Esophagus muscularis mucosa (tissue), 4 donors: Measurements from ENCODE around the gene ZNF813.
"Not testable (repeated sequence)": the region's sequence is repeated elsewhere in the genome, so short reads cannot be mapped to it uniquely, and the experiment has no call there.

ENCODE experiments used
- EP300 ChIP-seq: sonication (generic); formaldehyde crosslinking; IDR thresholded peaks from one replicate; pipeline ENCODE4 v1.6.1; 2017; ENCODE audit warnings: antibody characterized with exemption
- POLR2A ChIP-seq: fragments of 450-650 bp; IDR thresholded peaks from one replicate; pipeline ENCODE4 v1.6.1; 2017; ENCODE audit warnings: antibody characterized with exemption, moderate library complexity, mild to moderate bottlenecking, low read depth
- TF ChIP-seq, protein P1 (sequence below), 3 experiments: fragments of 200-600 bp in 2 of 3; fragments of 450-650 bp in 1 of 3; sonication (generic) in 2 of 3; IDR thresholded peaks; one replicate each; pipeline ENCODE4 v1.5.1; 2017 to 2019; ENCODE audit warnings: antibody characterized with exemption in 3 of 3, mild to moderate bottlenecking in 2 of 3, moderate library complexity in 1 of 3

DNA sequence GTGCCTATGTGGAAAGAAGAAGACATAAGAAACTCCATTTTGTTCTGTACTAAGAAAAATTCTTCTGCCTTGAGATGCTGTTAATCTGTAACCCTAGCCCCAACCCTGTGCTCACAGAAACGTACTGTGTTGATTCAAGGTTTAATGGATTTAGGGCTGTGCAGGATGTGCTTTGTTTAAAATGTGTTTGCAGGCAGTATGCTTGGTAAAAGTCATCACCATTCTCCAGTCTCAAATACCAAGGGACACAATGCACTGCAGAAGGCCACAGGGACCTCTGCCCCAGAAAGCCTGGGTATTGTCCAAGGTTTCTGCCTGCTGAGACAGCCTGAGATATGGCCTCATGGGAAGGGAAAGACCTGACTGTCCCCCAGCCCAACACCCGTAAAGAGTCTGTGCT lies 23.7 kb upstream of the ZNF813 start:
- TF ChIP-seq, protein P1, sequence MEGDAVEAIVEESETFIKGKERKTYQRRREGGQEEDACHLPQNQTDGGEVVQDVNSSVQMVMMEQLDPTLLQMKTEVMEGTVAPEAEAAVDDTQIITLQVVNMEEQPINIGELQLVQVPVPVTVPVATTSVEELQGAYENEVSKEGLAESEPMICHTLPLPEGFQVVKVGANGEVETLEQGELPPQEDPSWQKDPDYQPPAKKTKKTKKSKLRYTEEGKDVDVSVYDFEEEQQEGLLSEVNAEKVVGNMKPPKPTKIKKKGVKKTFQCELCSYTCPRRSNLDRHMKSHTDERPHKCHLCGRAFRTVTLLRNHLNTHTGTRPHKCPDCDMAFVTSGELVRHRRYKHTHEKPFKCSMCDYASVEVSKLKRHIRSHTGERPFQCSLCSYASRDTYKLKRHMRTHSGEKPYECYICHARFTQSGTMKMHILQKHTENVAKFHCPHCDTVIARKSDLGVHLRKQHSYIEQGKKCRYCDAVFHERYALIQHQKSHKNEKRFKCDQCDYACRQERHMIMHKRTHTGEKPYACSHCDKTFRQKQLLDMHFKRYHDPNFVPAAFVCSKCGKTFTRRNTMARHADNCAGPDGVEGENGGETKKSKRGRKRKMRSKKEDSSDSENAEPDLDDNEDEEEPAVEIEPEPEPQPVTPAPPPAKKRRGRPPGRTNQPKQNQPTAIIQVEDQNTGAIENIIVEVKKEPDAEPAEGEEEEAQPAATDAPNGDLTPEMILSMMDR (IDR thresholded peaks at IDR 0.05) = not testable (repeated sequence)
- not testable (repeated sequence) for TF ChIP-seq EP300, POLR2A
